A673 (cell line): ENCODE data around the gene USH1G. TPM values are rescaled to one million over a fixed set of nuclear protein-coding genes. Genes with fewer than 3 reads are reported as not detected.
"Not testable (repeated sequence)": the region's sequence is repeated elsewhere in the genome, so short reads cannot be mapped to it uniquely, and the experiment has no call there.

Experiments
- BruUV-seq: library from RNA; stranded (reverse); fragments of 400-500 nt; replicated peaks from 2 replicates; lab custom pipeline; 2021; lab: Mats Ljungman, UMichigan
- CTCF ChIA-PET: fragments of 300-600 bp; sonication (Branson Sonifier 250); formaldehyde crosslinking; loops from one replicate; lab custom pipeline; 2022; ENCODE audit warnings: antibody characterized with exemption; lab: Charles Lee
- POLR2A ChIA-PET: fragments of 300-600 bp; sonication (Branson Sonifier 250); formaldehyde crosslinking; loops from one replicate; lab custom pipeline; 2022; ENCODE audit warnings: antibody characterized with exemption; ENCODE audit not compliant: low non-redundant PET; lab: Charles Lee
- DNase-seq: peaks from one replicate; pipeline ENCODE4 v3.0.0-alpha.2; 2015; ENCODE audit warnings: low spot score
- H3K27ac ChIP-seq: fragments of 200-600 bp; sonication (generic); 2 replicates; pipeline ENCODE4 v1.5.1; 2016; ENCODE audit warnings: mixed run types, low read depth, mild to moderate bottlenecking, mixed read lengths, antibody characterized with exemption, low read length; ENCODE audit not compliant: poor library complexity, severe bottlenecking
- H3K27me3 ChIP-seq: fragments of 200-600 bp; sonication (generic); replicated peaks from 2 replicates; pipeline ENCODE4 v1.6.1; 2017; ENCODE audit warnings: mixed run types, low read depth, mild to moderate bottlenecking, mixed read lengths, antibody characterized with exemption, low read length; ENCODE audit not compliant: insufficient read depth, poor library complexity
- H3K36me3 ChIP-seq: fragments of 200-600 bp; sonication (generic); 2 replicates; pipeline ENCODE4 v1.6.1; 2016; ENCODE audit warnings: mixed run types, mild to moderate bottlenecking, mixed read lengths, antibody characterized with exemption, low read length; ENCODE audit not compliant: insufficient read depth, poor library complexity, severe bottlenecking
- H3K4me1 ChIP-seq: fragments of 200-600 bp; sonication (generic); 2 replicates; pipeline ENCODE4 v1.6.1; 2017; ENCODE audit warnings: mixed run types, mild to moderate bottlenecking, mixed read lengths, antibody characterized with exemption, low read length; ENCODE audit not compliant: insufficient read depth, poor library complexity, severe bottlenecking
- H3K4me3 ChIP-seq: fragments of 200-600 bp; sonication (generic); 2 replicates; pipeline ENCODE4 v1.5.1; 2016; ENCODE audit warnings: low read depth, mixed run types, mild to moderate bottlenecking, mixed read lengths, low read length; ENCODE audit not compliant: poor library complexity, severe bottlenecking
- H3K9me3 ChIP-seq: fragments of 200-600 bp; sonication (generic); 2 replicates; pipeline ENCODE4 v1.6.1; 2016; ENCODE audit warnings: mixed run types, low read depth, mild to moderate bottlenecking, mixed read lengths, antibody characterized with exemption, low read length; ENCODE audit not compliant: poor library complexity, severe bottlenecking
- EZH2 ChIP-seq: fragments of 200-600 bp; sonication (generic); IDR thresholded peaks from 2 replicates; pipeline ENCODE4 v1.6.1; 2017; ENCODE audit warnings: borderline replicate concordance, low read depth, mild to moderate bottlenecking, mixed read lengths, antibody characterized with exemption, low read length; ENCODE audit not compliant: poor library complexity, severe bottlenecking
- intact Hi-C: fragments of 100-400 bp; cut with micrococcal nuclease; formaldehyde crosslinking; loops from one replicate; pipeline ENCODE4 v1.10.0; 2022; ENCODE audit not compliant: unreplicated experiment
- total RNA-seq: library from RNA; stranded (reverse); gene quantifications from 2 replicates; pipeline ENCODE4 v1.2.3, GENCODE V29; 2021
- TF ChIP-seq, protein P1 (sequence below): fragments of 300-800, 200-600 bp; sonication (generic); conservative IDR thresholded peaks from 2 replicates; pipeline ENCODE4 v1.5.1; 2017; ENCODE audit warnings: low read depth, mild to moderate bottlenecking, antibody characterized with exemption, low read length, moderate library complexity, mixed read lengths

USH1G gene
- total RNA-seq, 1 experiment from 2014 or later: not detected

DNA sequence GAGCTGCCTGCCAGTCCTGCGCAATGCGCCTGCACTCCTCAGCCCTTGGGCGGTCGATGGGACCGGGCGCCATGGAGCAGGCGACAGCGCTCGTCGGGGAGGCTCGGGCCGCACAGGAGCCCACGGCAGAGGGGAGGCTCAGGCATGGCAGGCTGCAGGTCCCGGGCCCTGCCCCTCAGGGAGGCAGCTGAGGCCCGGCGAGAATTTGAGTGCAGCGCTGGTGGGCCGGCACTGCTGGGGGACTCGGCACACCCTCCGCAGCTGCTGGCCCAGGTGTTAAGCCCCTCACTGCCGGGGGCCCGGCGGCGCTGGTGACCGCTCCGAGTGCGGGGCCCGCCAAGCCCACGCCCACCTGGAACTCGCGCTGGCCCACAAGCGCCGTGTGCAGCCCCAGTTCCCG lies 16.0 kb downstream of the USH1G start:
- DNase-seq: no peak
- Histone ChIP-seq H3K27me3 (peaks cover 9% of the 10 kb centered on the region), H3K4me3 (no peak overlapping the region), H3K4me1 (no peaks in the 10 kb centered on the region), H3K36me3 (no peaks in the 10 kb centered on the region), H3K27ac (no peak overlapping the region), H3K9me3 (no peaks in the 10 kb centered on the region)
- POLR2A ChIA-PET: no interaction called here
- TF ChIP-seq, protein P1, sequence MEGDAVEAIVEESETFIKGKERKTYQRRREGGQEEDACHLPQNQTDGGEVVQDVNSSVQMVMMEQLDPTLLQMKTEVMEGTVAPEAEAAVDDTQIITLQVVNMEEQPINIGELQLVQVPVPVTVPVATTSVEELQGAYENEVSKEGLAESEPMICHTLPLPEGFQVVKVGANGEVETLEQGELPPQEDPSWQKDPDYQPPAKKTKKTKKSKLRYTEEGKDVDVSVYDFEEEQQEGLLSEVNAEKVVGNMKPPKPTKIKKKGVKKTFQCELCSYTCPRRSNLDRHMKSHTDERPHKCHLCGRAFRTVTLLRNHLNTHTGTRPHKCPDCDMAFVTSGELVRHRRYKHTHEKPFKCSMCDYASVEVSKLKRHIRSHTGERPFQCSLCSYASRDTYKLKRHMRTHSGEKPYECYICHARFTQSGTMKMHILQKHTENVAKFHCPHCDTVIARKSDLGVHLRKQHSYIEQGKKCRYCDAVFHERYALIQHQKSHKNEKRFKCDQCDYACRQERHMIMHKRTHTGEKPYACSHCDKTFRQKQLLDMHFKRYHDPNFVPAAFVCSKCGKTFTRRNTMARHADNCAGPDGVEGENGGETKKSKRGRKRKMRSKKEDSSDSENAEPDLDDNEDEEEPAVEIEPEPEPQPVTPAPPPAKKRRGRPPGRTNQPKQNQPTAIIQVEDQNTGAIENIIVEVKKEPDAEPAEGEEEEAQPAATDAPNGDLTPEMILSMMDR: no peak
- no peak for TF ChIP-seq EZH2
- intact Hi-C loops: no loop called here
- CTCF ChIA-PET: no interaction called here
- BruUV-seq: no TSS peak

- ChIA-PET CTCF (interaction anchor here (0.5 to 0.7 kb wide), 2 partner anchors 51 to 271 kb away, joined by 4 to 10 read pairs; no protein-coding TSS in a partner anchor), POLR2A (interaction anchor here (0.6 to 0.7 kb wide), 2 partner anchors 56 to 134 kb away, joined by 9 to 14 read pairs; no protein-coding TSS in a partner anchor)
- intact Hi-C loops, H3K9me3 ChIP-seq, H3K4me1 ChIP-seq, H3K27ac ChIP-seq, H3K36me3 ChIP-seq, BruUV-seq, H3K4me3 ChIP-seq, DNase-seq: not testable (repeated sequence)
- peaks cover 12% of the 10 kb centered on the region for H3K27me3 ChIP-seq
These were observed 16.8 kb downstream of the USH1G start for GRCh38 chr17:74906214-74906793.

DNA sequence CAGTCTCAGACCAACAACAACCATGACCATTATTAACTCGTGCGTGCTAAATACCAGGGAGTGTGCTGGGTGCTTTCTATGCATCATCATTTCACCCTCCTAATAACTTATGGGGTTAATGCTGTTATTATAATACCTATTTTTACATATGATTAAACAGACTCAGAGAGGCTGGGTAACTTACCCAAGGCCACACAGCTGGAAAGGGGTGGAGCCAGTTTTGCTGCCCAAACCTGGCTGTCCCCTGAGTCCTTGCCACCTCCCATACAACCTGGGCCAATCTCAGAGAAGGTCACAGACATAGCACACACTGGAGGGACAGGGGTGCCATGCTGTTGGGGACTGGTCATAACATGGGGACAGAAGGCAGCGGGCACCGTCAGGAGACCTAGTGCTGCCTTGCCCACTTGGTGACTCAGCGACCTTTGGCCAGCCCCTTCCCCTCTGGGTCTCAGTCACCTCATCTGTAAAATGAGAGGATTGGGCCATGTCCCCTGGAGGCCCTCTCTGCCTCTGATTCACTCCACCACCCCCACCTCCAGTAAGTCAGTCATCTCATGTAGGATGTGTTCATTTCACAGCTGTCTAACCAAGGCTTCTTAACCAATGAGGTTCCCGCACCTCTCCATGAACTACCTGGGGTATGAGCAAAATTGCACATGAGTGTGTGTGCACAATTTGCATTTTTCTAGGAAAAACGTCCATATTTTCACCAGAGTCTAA lies 18.2 kb downstream of the USH1G start:
- H3K4me1 ChIP-seq: no peaks in the 10 kb centered on the region
- DNase-seq: no peak
- H3K9me3 ChIP-seq: no peaks in the 10 kb centered on the region
- H3K36me3 ChIP-seq: no peaks in the 10 kb centered on the region
- H3K4me3 ChIP-seq: no peak overlapping the region
- no peak overlapping the region for H3K27ac ChIP-seq
- CTCF ChIA-PET: no interaction called here
- intact Hi-C loops: no loop called here
- H3K27me3 ChIP-seq: peaks cover 18% of the 10 kb centered on the region
- POLR2A ChIA-PET: no interaction called here
- BruUV-seq: no TSS peak
- no peak for TF ChIP-seq EZH2
- TF ChIP-seq, protein P1: no peak
